Osteoblast (primary cell): ENCODE results near the gene GGACT. TPM values are rescaled to one million over a fixed set of nuclear protein-coding genes. Genes with fewer than 3 reads are reported as not detected.

Experiments
- DNase-seq: peaks from one replicate; pipeline ENCODE4 v3.0.0; 2011; ENCODE audit warnings: low spot score, mixed read lengths; ENCODE audit not compliant: insufficient read length; ENCODE audit errors: missing footprints
- H2AFZ ChIP-seq: 2 replicates; pipeline ENCODE4 v1.6.0; 2011; ENCODE audit warnings: mild to moderate bottlenecking, low read length
- H3K27ac ChIP-seq: 2 replicates; pipeline ENCODE4 v1.5.1; 2011; ENCODE audit warnings: mild to moderate bottlenecking, low read depth, low read length, moderate library complexity
- H3K27me3 ChIP-seq: 2 replicates; pipeline ENCODE4 v1.6.0; 2012; ENCODE audit warnings: mild to moderate bottlenecking, control low read depth, inconsistent platforms, low read length, moderate library complexity; ENCODE audit not compliant: insufficient read depth
- H3K36me3 ChIP-seq: 2 replicates; pipeline ENCODE4 v1.5.1; 2011; ENCODE audit warnings: mild to moderate bottlenecking, low read length, control low read depth, moderate library complexity; ENCODE audit not compliant: insufficient read depth
- H3K4me1 ChIP-seq: 2 replicates; pipeline ENCODE4 v1.5.1; 2011; ENCODE audit warnings: mild to moderate bottlenecking, low read length, control low read depth, moderate library complexity; ENCODE audit not compliant: insufficient read depth
- H3K4me2 ChIP-seq: 2 replicates; pipeline ENCODE4 v1.6.0; 2011; ENCODE audit warnings: mild to moderate bottlenecking, low read length; ENCODE audit not compliant: insufficient read depth
- H3K4me3 ChIP-seq: fragments of 200-600 bp; sonication (generic); 3 replicates; pipeline ENCODE4 v1.5.1; 2012; ENCODE audit warnings: mild to moderate bottlenecking, low read length, inconsistent platforms; ENCODE audit not compliant: insufficient read depth
- H3K79me2 ChIP-seq: 2 replicates; pipeline ENCODE4 v1.6.0; 2012; ENCODE audit warnings: mild to moderate bottlenecking, low read length, control low read depth, inconsistent platforms; ENCODE audit not compliant: insufficient read depth
- H3K9me3 ChIP-seq: 2 replicates; pipeline ENCODE4 v1.5.1; 2011; ENCODE audit warnings: low read depth, low read length, control low read depth
- H4K20me1 ChIP-seq: 2 replicates; pipeline ENCODE4 v1.6.0; 2012; ENCODE audit warnings: mild to moderate bottlenecking, low read length, control low read depth; ENCODE audit not compliant: insufficient read depth
- total RNA-seq: library from RNA; depleted of rRNA; stranded (reverse); fragments of >200 nt; gene quantifications from 2 replicates; pipeline ENCODE4 v1.2.3, GENCODE V29; 2012
- TF ChIP-seq, protein P1 (sequence below): IDR thresholded peaks from 2 replicates; pipeline ENCODE4 v1.5.1; 2011; ENCODE audit warnings: mild to moderate bottlenecking, low read depth, low read length, moderate library complexity; ENCODE audit errors: extremely low read depth

GGACT gene
- total RNA-seq, 1 donor, result 7.6 TPM

- no peak overlapping the region for H2AFZ ChIP-seq
- H4K20me1 ChIP-seq, result no peaks in the 10 kb centered on the region
- no peak overlapping the region for H3K4me3 ChIP-seq
- no peaks in the 10 kb centered on the region for H3K27me3 ChIP-seq
- H3K9me3 ChIP-seq, result no peaks in the 10 kb centered on the region
- H3K27ac ChIP-seq, result no peak overlapping the region
- no peak overlapping the region for H3K4me2 ChIP-seq
- H3K4me1 ChIP-seq, result no peaks in the 10 kb centered on the region
- no peak for DNase-seq
- TF ChIP-seq, protein P1, sequence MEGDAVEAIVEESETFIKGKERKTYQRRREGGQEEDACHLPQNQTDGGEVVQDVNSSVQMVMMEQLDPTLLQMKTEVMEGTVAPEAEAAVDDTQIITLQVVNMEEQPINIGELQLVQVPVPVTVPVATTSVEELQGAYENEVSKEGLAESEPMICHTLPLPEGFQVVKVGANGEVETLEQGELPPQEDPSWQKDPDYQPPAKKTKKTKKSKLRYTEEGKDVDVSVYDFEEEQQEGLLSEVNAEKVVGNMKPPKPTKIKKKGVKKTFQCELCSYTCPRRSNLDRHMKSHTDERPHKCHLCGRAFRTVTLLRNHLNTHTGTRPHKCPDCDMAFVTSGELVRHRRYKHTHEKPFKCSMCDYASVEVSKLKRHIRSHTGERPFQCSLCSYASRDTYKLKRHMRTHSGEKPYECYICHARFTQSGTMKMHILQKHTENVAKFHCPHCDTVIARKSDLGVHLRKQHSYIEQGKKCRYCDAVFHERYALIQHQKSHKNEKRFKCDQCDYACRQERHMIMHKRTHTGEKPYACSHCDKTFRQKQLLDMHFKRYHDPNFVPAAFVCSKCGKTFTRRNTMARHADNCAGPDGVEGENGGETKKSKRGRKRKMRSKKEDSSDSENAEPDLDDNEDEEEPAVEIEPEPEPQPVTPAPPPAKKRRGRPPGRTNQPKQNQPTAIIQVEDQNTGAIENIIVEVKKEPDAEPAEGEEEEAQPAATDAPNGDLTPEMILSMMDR, result no peak
- H3K36me3 ChIP-seq, result no peaks in the 10 kb centered on the region
- no peaks in the 10 kb centered on the region for H3K79me2 ChIP-seq
Observed at GRCh38 chr13:100552755-100553154, 35.8 kb downstream of the GGACT start.

DNA sequence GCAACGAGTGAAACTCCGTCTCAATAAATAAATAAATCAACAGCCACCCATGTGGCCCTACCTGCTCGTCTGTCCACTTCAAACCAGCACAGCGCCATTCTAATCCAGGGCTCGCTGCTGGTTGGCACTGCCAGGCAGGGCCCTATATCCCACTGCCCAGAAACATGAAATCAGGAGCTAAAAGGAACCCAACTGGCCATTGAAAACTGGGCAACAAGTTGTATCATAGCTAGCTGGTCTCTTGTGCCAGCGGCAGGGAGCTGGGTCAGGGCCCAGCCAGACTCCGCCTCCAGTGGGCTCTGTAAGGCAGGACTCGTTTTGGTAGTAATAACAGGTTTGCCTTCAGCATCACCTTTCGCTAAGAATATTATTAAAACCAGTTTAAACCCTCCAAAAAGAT, 39.3 kb downstream of the GGACT start:
- Histone ChIP-seq H4K20me1 (no peaks in the 10 kb centered on the region), H3K4me2 (no peak overlapping the region), H3K36me3 (no peaks in the 10 kb centered on the region), H3K27me3 (no peaks in the 10 kb centered on the region), H3K4me3 (no peak overlapping the region), H3K79me2 (no peaks in the 10 kb centered on the region), H3K27ac (no peak overlapping the region), H2AFZ (no peak overlapping the region), H3K4me1 (no peaks in the 10 kb centered on the region), H3K9me3 (no peaks in the 10 kb centered on the region)
- TF ChIP-seq, protein P1, result no peak
- DNase-seq, result peak; percentile 29

DNA sequence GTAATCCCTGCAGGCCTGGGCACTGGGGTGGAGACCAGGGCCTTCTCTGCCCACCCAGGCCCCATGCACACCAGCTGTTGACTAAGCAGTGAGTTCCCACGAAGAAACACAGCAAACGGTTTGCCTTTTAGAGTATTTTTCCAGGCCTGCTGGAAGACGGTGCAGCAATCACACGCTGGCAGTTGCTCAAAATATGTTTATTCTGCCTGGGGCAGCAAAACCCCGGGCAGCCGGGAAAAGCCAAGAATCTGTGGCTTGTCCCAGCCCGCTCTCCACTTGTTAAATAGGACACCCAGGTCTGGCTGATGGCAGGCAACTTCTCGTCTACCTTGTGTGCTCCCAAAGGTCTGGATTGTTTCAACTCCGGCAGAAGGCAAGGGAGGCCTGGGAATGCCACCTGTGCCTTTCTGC, 40.8 kb downstream of the GGACT start:
- no peak overlapping the region for H3K4me2 ChIP-seq
- no peak overlapping the region for H3K4me3 ChIP-seq
- TF ChIP-seq, protein P1, result no peak
- H4K20me1 ChIP-seq, result no peaks in the 10 kb centered on the region
- H3K4me1 ChIP-seq, result no peaks in the 10 kb centered on the region
- no peaks in the 10 kb centered on the region for H3K36me3 ChIP-seq
- no peaks in the 10 kb centered on the region for H3K9me3 ChIP-seq
- H3K27ac ChIP-seq, result no peak overlapping the region
- H2AFZ ChIP-seq, result no peak overlapping the region
- no peaks in the 10 kb centered on the region for H3K79me2 ChIP-seq
- peak; percentile 62 for DNase-seq
- no peaks in the 10 kb centered on the region for H3K27me3 ChIP-seq

DNA sequence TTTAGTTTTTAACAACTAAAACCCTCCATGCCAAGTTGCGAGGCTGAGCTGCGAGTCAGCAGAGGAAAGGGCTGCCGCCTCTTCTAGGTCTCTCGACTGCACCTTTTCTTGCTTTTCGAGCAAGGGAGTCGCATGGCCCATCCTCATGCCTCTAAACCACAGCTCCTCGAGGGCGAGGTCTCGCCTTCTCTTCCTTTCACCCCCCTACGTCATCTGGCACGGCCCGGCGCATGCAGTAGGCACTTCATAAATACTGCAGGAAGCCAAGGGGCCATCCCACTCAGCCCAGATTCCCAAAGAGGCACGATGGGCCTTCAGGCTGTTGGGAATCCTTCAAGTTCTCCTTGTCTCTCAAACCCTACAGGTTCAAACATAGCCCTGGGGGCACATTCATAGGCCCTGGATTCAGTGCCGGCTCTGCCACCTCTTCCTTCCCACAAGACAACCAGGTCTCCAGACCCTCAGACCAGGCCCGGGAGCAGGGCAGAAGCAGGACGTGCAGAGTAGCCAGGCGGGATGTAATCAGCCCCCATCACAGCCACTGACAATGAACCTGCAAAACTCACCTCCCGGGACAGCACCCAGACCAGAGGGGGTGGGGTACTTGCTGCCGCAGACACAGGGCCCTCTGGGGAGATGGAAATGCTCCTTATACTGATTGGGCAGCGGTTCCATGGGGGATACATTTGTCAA, 41.7 kb downstream of the GGACT start:
- Histone ChIP-seq H3K27me3 (no peaks in the 10 kb centered on the region), H3K79me2 (no peaks in the 10 kb centered on the region), H3K36me3 (no peaks in the 10 kb centered on the region), H2AFZ (no peak overlapping the region), H3K4me2 (no peak overlapping the region), H4K20me1 (no peaks in the 10 kb centered on the region), H3K27ac (no peak overlapping the region), H3K9me3 (no peaks in the 10 kb centered on the region), H3K4me1 (no peaks in the 10 kb centered on the region), H3K4me3 (no peak overlapping the region)
- TF ChIP-seq, protein P1, result no peak
- DNase-seq, result peak; percentile 50
